Stimulated activated CD8-positive, alpha-beta memory T cell treated with anti-CD3 and anti-CD28 coated beads, Interleukin-15, amount 100 ng/mL, for 1 hour (primary cell): ENCODE results near the gene MSMP.

Experiments used
- DNase-seq: peaks from one replicate; pipeline ENCODE4 v3.0.0-alpha.2; 2020; ENCODE audit warnings: low read depth

The MSMP gene

GRCh38 chr9:35771075-35771433 lies 17.0 kb upstream of the MSMP start:
- DNase-seq = no peak

GRCh38 chr9:35769763-35770162 lies 15.7 kb upstream of the MSMP start:
- DNase-seq = no peak

- no peak for DNase-seq
Observed at GRCh38 chr9:35767458-35767857, 13.4 kb upstream of the MSMP start.

GRCh38 chr9:35766997-35767396 lies 12.9 kb upstream of the MSMP start:
- DNase-seq = no peak

GRCh38 chr9:35763803-35764202 lies 9.7 kb upstream of the MSMP start:
- DNase-seq = no peak

GRCh38 chr9:35763181-35763580 lies 9.1 kb upstream of the MSMP start:
- DNase-seq = no peak

- no peak for DNase-seq
Observed at GRCh38 chr9:35760651-35761050, 6.6 kb upstream of the MSMP start.

- no peak for DNase-seq
Observed at GRCh38 chr9:35759795-35760194, 5.7 kb upstream of the MSMP start.

GRCh38 chr9:35758475-35759050 lies 4.5 kb upstream of the MSMP start:
- DNase-seq = no peak

GRCh38 chr9:35757892-35758275 lies 3.8 kb upstream of the MSMP start:
- no peak for DNase-seq

GRCh38 chr9:35757226-35757891 lies 3.3 kb upstream of the MSMP start:
- no peak for DNase-seq

- DNase-seq = peak; percentile 67
Observed at GRCh38 chr9:35756275-35757225, 2.5 kb upstream of the MSMP start.

- DNase-seq = no peak
Observed at GRCh38 chr9:35755071-35755470, 995 bp upstream of the MSMP start.

- DNase-seq = no peak
Observed at GRCh38 chr9:35753466-35753865, 610 bp downstream of the MSMP start.

- DNase-seq = no peak
Observed at GRCh38 chr9:35750256-35750531, 3.9 kb downstream of the MSMP start.

- no peak for DNase-seq
Observed at GRCh38 chr9:35749515-35750255, 4.4 kb downstream of the MSMP start.

GRCh38 chr9:35748858-35749514 lies 5.1 kb downstream of the MSMP start, which contains the start of the genes GBA2 and RGP1:
TSS of gene GBA2 (minus strand) at chr9:35749228. CDS start at chr9:35748704, 524 bp downstream.
TSS of gene RGP1 (plus strand) at chr9:35749287. CDS start at chr9:35749756, 469 bp downstream.
- DNase-seq = no peak

- DNase-seq = no peak
Observed at GRCh38 chr9:35748242-35748857, 5.7 kb downstream of the MSMP start.

- DNase-seq = no peak
Observed at GRCh38 chr9:35746583-35746982, 7.5 kb downstream of the MSMP start.

- DNase-seq = no peak
Observed at GRCh38 chr9:35745569-35745968, 8.5 kb downstream of the MSMP start.

- no peak for DNase-seq
Observed at GRCh38 chr9:35743880-35744518, 10.1 kb downstream of the MSMP start.
